Liver (tissue), 3 donors: ENCODE measurements around the gene TMEM43.

ENCODE experiments used
- ATF3 ChIP-seq: IDR thresholded peaks from 2 replicates; pipeline ENCODE4 v1.6.1; 2016; ENCODE audit warnings: antibody characterized with exemption
- CTCF ChIP-seq: fragments of 150-350 bp; IDR thresholded peaks from 2 replicates; pipeline ENCODE4 v1.5.1; 2017; ENCODE audit warnings: improper control_type of control experiment, low read depth, low read length; ENCODE audit not compliant: missing input control
- FOXA1 ChIP-seq: IDR thresholded peaks from 2 replicates; pipeline ENCODE4 v1.6.1; 2016; ENCODE audit warnings: antibody characterized with exemption
- GABPA ChIP-seq, 2 donors: IDR thresholded peaks in 1 of 2; conservative IDR thresholded peaks in 1 of 2; 2 replicates each; pipeline ENCODE4 v1.6.1; 2016; ENCODE audit warnings: antibody characterized with exemption in 2 of 2, mild to moderate bottlenecking in 1 of 2, moderate library complexity in 1 of 2
- JUND ChIP-seq, 2 donors: IDR thresholded peaks; 2 replicates each; pipeline ENCODE4 v1.6.1; 2016; ENCODE audit warnings: antibody characterized with exemption in 2 of 2
- MAX ChIP-seq: IDR thresholded peaks from 2 replicates; pipeline ENCODE4 v1.6.1; 2016; ENCODE audit warnings: antibody characterized with exemption
- RAD21 ChIP-seq, 2 donors: IDR thresholded peaks; 2 replicates each; pipeline ENCODE4 v1.6.1; 2016; ENCODE audit warnings: antibody characterized with exemption in 2 of 2, mild to moderate bottlenecking in 2 of 2
- REST ChIP-seq: IDR thresholded peaks from 2 replicates; pipeline ENCODE4 v1.6.1; 2016; ENCODE audit warnings: antibody characterized with exemption, mild to moderate bottlenecking
- RXRA ChIP-seq, 2 donors: IDR thresholded peaks; 2 replicates each; pipeline ENCODE4 v1.6.1; 2017 to 2018; ENCODE audit warnings: antibody characterized with exemption in 2 of 2, mild to moderate bottlenecking in 1 of 2
- SP1 ChIP-seq: IDR thresholded peaks from 2 replicates; pipeline ENCODE4 v1.6.1; 2018; ENCODE audit warnings: antibody characterized with exemption, mild to moderate bottlenecking
- YY1 ChIP-seq: IDR thresholded peaks from 2 replicates; pipeline ENCODE4 v1.6.1; 2016; ENCODE audit warnings: antibody characterized with exemption, mild to moderate bottlenecking
- donor health status: healthy.
- donor health status: healthy.

- TF ChIP-seq CTCF (no peak), REST (no peak), FOXA1 (no peak), SP1 (no peak), ATF3 (no peak), RAD21 (IDR thresholded peaks at IDR 0.05) (no peak), JUND (IDR thresholded peaks at IDR 0.05) (no peak), MAX (no peak), GABPA (IDR thresholded peaks at IDR 0.05 in 1 of 2, conservative IDR thresholded peaks at IDR 0.05 in 1 of 2) (no peak), YY1 (no peak), RXRA (IDR thresholded peaks at IDR 0.05) (no peak)
Measured at GRCh38 chr3:14148041-14148985, 23.5 kb downstream of the TMEM43 start.
